ENCODE results near the gene CYTH3. TPM values are rescaled to one million over a fixed set of nuclear protein-coding genes. Genes with fewer than 3 reads are reported as not detected.

The CYTH3 gene
- total RNA-seq, 1 donor from 2014 or later = 20.1 TPM

DNA sequence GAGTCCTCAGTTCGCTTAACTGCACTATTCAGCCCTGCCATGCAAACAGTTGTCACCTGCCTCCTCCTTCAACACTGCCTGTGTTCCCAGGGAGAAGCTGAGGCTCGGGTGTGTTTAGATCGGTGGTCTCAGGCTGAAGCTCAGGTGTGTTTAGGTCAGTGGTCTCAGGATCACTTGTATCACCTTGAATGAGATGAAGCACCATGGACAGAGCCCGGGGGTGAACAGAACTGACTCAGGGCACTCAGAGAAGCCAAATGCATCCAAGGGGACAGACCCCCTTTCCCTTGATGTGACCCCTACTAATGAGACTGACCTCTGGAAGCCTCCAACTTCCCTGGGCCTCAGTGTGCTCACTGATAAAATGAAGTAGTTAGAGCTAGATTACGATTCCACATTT lies 84.0 kb downstream of the CYTH3 start:
- H3K9me3 Mint-ChIP-seq (ENCODE audit: unreplicated experiment) = peaks cover under 1% of the 10 kb centered on the region

DNA sequence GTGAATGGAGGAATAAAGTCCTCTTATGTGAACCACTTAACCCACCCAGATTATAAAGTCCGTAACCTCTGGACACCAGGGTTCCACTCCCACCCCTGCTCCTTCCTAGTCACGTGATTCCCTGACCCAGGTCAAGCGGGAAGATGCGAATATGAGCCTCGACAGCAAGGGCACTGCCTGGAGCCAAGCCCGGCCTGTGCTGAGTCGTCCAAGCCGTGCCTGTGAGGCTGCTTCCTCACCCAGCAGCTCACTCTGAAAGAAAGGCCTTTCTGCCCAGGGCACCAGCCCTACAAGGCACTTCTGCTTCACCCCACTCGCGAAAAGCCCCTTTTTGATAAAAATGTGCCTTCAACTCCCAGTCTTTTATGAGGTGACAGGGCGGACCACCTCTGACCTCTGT lies 85.8 kb downstream of the CYTH3 start:
- no peak for DNase-seq
- Mint-ChIP-seq H3K27me3 (ENCODE audit: unreplicated experiment) (peaks cover 3% of the 10 kb centered on the region), H3K4me1 (ENCODE audit: low read depth, unreplicated experiment) (no peaks in the 10 kb centered on the region), H3K36me3 (ENCODE audit: unreplicated experiment) (no peaks in the 10 kb centered on the region), H3K4me3 (ENCODE audit: unreplicated experiment) (no peak overlapping the region), H3K27ac (ENCODE audit: unreplicated experiment) (no peak overlapping the region), H3K9me3 (ENCODE audit: unreplicated experiment) (peaks cover 1% of the 10 kb centered on the region)
- TF ChIP-seq, protein P1, sequence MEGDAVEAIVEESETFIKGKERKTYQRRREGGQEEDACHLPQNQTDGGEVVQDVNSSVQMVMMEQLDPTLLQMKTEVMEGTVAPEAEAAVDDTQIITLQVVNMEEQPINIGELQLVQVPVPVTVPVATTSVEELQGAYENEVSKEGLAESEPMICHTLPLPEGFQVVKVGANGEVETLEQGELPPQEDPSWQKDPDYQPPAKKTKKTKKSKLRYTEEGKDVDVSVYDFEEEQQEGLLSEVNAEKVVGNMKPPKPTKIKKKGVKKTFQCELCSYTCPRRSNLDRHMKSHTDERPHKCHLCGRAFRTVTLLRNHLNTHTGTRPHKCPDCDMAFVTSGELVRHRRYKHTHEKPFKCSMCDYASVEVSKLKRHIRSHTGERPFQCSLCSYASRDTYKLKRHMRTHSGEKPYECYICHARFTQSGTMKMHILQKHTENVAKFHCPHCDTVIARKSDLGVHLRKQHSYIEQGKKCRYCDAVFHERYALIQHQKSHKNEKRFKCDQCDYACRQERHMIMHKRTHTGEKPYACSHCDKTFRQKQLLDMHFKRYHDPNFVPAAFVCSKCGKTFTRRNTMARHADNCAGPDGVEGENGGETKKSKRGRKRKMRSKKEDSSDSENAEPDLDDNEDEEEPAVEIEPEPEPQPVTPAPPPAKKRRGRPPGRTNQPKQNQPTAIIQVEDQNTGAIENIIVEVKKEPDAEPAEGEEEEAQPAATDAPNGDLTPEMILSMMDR (IDR thresholded peaks at IDR 0.05; ENCODE audit: partially characterized antibody, unreplicated experiment) = no peak

More for the DNA sequence above, 84.0 kb downstream of the CYTH3 start:
- no peak for DNase-seq
- Mint-ChIP-seq H3K4me3 (ENCODE audit: unreplicated experiment) (no peak overlapping the region), H3K36me3 (ENCODE audit: unreplicated experiment) (no peaks in the 10 kb centered on the region), H3K27ac (ENCODE audit: unreplicated experiment) (no peak overlapping the region), H3K4me1 (ENCODE audit: low read depth, unreplicated experiment) (peaks cover 2% of the 10 kb centered on the region), H3K27me3 (ENCODE audit: unreplicated experiment) (peaks cover 3% of the 10 kb centered on the region)
- TF ChIP-seq, protein P1 (IDR thresholded peaks at IDR 0.05; ENCODE audit: partially characterized antibody, unreplicated experiment) = no peak

DNA sequence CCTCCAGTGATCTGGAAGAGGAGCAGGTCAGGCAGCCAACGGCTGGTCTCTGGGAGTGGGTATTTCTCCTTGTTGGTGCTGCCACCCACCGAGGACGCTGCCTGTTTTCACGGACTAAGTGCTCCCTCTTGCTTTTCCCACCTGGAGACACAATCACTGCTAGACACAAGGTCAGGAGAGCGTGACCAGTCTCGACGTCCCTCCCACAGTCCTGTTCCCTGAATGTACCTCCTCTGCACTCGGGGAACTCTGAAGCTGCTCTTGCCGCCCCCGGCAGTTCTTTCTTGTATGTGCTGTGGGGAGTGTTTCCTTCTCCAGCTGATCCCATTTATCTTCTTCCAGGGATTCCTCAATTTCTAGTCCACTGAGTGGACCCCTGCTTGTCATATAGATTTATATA lies 89.4 kb downstream of the CYTH3 start:
- peaks cover 1% of the 10 kb centered on the region for H3K9me3 Mint-ChIP-seq (ENCODE audit: unreplicated experiment)
- H3K27me3 Mint-ChIP-seq (ENCODE audit: unreplicated experiment) = peaks cover 3% of the 10 kb centered on the region
- no peaks in the 10 kb centered on the region for H3K4me1 Mint-ChIP-seq (ENCODE audit: low read depth, unreplicated experiment)
- no peak overlapping the region for H3K27ac Mint-ChIP-seq (ENCODE audit: unreplicated experiment)
- TF ChIP-seq, protein P1 (IDR thresholded peaks at IDR 0.05; ENCODE audit: partially characterized antibody, unreplicated experiment) = no peak
- no peak overlapping the region for H3K4me3 Mint-ChIP-seq (ENCODE audit: unreplicated experiment)
- no peaks in the 10 kb centered on the region for H3K36me3 Mint-ChIP-seq (ENCODE audit: unreplicated experiment)
- no peak for DNase-seq

DNA sequence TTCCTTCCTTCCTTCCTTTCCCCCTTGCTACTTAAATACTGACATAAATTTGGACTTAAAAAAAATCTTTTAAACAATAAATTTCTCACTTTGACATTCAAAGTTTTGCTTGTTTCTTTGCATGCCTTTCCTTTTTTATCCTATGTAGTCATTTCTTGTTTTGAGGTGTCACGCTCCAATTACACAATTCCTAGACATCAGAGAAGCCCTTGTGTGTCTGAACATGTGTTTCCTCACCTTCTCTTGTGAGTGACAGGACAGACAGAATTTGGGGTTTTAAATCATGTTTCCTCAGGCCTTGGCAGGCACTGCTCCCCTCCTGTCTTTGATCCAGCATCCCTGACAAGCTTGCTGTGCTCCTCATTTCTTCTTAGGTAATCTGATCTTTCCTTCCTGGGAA lies 91.3 kb downstream of the CYTH3 start:
- H3K27ac Mint-ChIP-seq (ENCODE audit: unreplicated experiment) = no peak overlapping the region
- no peak overlapping the region for H3K4me3 Mint-ChIP-seq (ENCODE audit: unreplicated experiment)
- H3K4me1 Mint-ChIP-seq (ENCODE audit: low read depth, unreplicated experiment) = no peaks in the 10 kb centered on the region
- H3K27me3 Mint-ChIP-seq (ENCODE audit: unreplicated experiment) = no peaks in the 10 kb centered on the region
- peaks cover 4% of the 10 kb centered on the region for H3K9me3 Mint-ChIP-seq (ENCODE audit: unreplicated experiment)
- TF ChIP-seq, protein P1 (IDR thresholded peaks at IDR 0.05; ENCODE audit: partially characterized antibody, unreplicated experiment) = no peak
- no peaks in the 10 kb centered on the region for H3K36me3 Mint-ChIP-seq (ENCODE audit: unreplicated experiment)
- no peak for DNase-seq

DNA sequence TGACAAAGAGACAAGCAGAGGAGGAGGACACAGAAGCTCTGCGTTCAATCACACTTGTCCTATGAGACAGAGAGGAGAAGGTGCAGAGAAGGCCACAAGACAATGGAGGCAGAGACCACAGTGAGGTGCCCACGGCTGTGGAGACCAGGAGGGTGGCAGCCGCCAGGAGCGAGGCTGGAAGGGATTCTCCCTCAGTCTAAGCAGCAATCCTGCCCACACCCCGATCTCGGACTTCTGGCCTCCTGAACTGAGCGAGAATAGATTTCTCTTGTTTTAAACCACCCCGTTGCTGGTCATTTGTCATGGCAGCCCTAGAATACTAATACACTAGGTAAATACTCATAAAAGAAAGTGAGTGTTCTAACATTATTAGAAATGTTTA lies 92.1 kb downstream of the CYTH3 start:
- Mint-ChIP-seq H3K9me3 (ENCODE audit: unreplicated experiment) (peaks cover 4% of the 10 kb centered on the region), H3K27me3 (ENCODE audit: unreplicated experiment) (no peaks in the 10 kb centered on the region), H3K4me1 (ENCODE audit: low read depth, unreplicated experiment) (no peaks in the 10 kb centered on the region), H3K4me3 (ENCODE audit: unreplicated experiment) (no peak overlapping the region), H3K27ac (ENCODE audit: unreplicated experiment) (no peak overlapping the region), H3K36me3 (ENCODE audit: unreplicated experiment) (no peaks in the 10 kb centered on the region)
- DNase-seq = no peak
- TF ChIP-seq, protein P1 (IDR thresholded peaks at IDR 0.05; ENCODE audit: partially characterized antibody, unreplicated experiment) = no peak

Data from glutamatergic neuron (in vitro differentiated cells).